ENCODE measurements around the gene TBC1D3B. TPM values are rescaled to one million over a fixed set of nuclear protein-coding genes. Genes with fewer than 3 reads are reported as not detected.
"Not testable (repeated sequence)": the region's sequence is repeated elsewhere in the genome, so short reads cannot be mapped to it uniquely, and the experiment has no call there.

TBC1D3B gene
- total and polyA plus RNA-seq, 2 donors (not counting 1 experiment from before 2014, with no cell fraction given): 0.86 to 2.3 TPM

- Histone ChIP-seq H3K4me3 (replicated peaks in 1 of 4; ENCODE audit: control extremely low read depth in 1 of 4, insufficient read depth in 1 of 4, low read depth in 3 of 4, low read length in 4 of 4) (no peak overlapping the region), H2AFZ (ENCODE audit: low read length) (no peak overlapping the region), H3K4me1 (ENCODE audit: control insufficient read depth, extremely low read depth, insufficient read depth, low read length) (no peaks in the 10 kb centered on the region), H3K4me2 (ENCODE audit: extremely low read depth, insufficient read depth, low read length) (no peak overlapping the region), H3K27ac (ENCODE audit: insufficient read depth, low read length) (no peak overlapping the region), H4K20me1 (ENCODE audit: control insufficient read depth, extremely low read depth, insufficient read depth, low read length) (no peaks in the 10 kb centered on the region), H3K27me3 (ENCODE audit: control insufficient read depth, insufficient read depth, low read length) (no peaks in the 10 kb centered on the region), H3K9me3 (ENCODE audit: control insufficient read depth, insufficient read depth, low read depth, low read length) (no peaks in the 10 kb centered on the region), H3K79me2 (ENCODE audit: control insufficient read depth, insufficient read depth, low read length) (no peaks in the 10 kb centered on the region), H3K9ac (ENCODE audit: insufficient read depth, low read length) (no peak overlapping the region), H3K36me3 (ENCODE audit: control insufficient read depth, insufficient read depth, low read length) (no peaks in the 10 kb centered on the region)
- no peak for TF ChIP-seq EZH2 (IDR thresholded peaks at IDR 0.05; ENCODE audit: low read length, missing control alignments)
- DNase-seq (ENCODE audit: low read depth in 2 of 2): no peak
These were observed 12.5 kb upstream of the TBC1D3B start for GRCh38 chr17:36188891-36189306.

- H3K79me2 ChIP-seq (ENCODE audit: control insufficient read depth, insufficient read depth, low read length); H3K9me3 ChIP-seq (ENCODE audit: control insufficient read depth, insufficient read depth, low read depth, low read length); H3K4me1 ChIP-seq (ENCODE audit: control insufficient read depth, extremely low read depth, insufficient read depth, low read length); H4K20me1 ChIP-seq (ENCODE audit: control insufficient read depth, extremely low read depth, insufficient read depth, low read length); H2AFZ ChIP-seq (ENCODE audit: low read length); H3K4me2 ChIP-seq (ENCODE audit: extremely low read depth, insufficient read depth, low read length); H3K27ac ChIP-seq (ENCODE audit: insufficient read depth, low read length); H3K4me3 ChIP-seq (replicated peaks in 1 of 4; ENCODE audit: control extremely low read depth in 1 of 4, insufficient read depth in 1 of 4, low read depth in 3 of 4, low read length in 4 of 4); DNase-seq (ENCODE audit: low read depth in 2 of 2); H3K36me3 ChIP-seq (ENCODE audit: control insufficient read depth, insufficient read depth, low read length); H3K27me3 ChIP-seq (ENCODE audit: control insufficient read depth, insufficient read depth, low read length); H3K9ac ChIP-seq (ENCODE audit: insufficient read depth, low read length): not testable (repeated sequence)
These were observed 11.7 kb upstream of the TBC1D3B start for GRCh38 chr17:36187943-36188665.

GRCh38 chr17:36186810-36187763 lies 10.7 kb upstream of the TBC1D3B start:
- H3K36me3 ChIP-seq (ENCODE audit: control insufficient read depth, insufficient read depth, low read length); H3K27ac ChIP-seq (ENCODE audit: insufficient read depth, low read length); H3K9ac ChIP-seq (ENCODE audit: insufficient read depth, low read length); H3K79me2 ChIP-seq (ENCODE audit: control insufficient read depth, insufficient read depth, low read length); H3K27me3 ChIP-seq (ENCODE audit: control insufficient read depth, insufficient read depth, low read length); H3K4me3 ChIP-seq (replicated peaks in 1 of 4; ENCODE audit: control extremely low read depth in 1 of 4, insufficient read depth in 1 of 4, low read depth in 3 of 4, low read length in 4 of 4); H2AFZ ChIP-seq (ENCODE audit: low read length); H3K4me1 ChIP-seq (ENCODE audit: control insufficient read depth, extremely low read depth, insufficient read depth, low read length); H3K9me3 ChIP-seq (ENCODE audit: control insufficient read depth, insufficient read depth, low read depth, low read length); H4K20me1 ChIP-seq (ENCODE audit: control insufficient read depth, extremely low read depth, insufficient read depth, low read length); H3K4me2 ChIP-seq (ENCODE audit: extremely low read depth, insufficient read depth, low read length); DNase-seq (ENCODE audit: low read depth in 2 of 2): not testable (repeated sequence)

- H3K27me3 ChIP-seq (ENCODE audit: control insufficient read depth, insufficient read depth, low read length): no peaks in the 10 kb centered on the region
- no peak overlapping the region for H3K27ac ChIP-seq (ENCODE audit: insufficient read depth, low read length)
- no peaks in the 10 kb centered on the region for H4K20me1 ChIP-seq (ENCODE audit: control insufficient read depth, extremely low read depth, insufficient read depth, low read length)
- no peaks in the 10 kb centered on the region for H3K9me3 ChIP-seq (ENCODE audit: control insufficient read depth, insufficient read depth, low read depth, low read length)
- H3K79me2 ChIP-seq (ENCODE audit: control insufficient read depth, insufficient read depth, low read length): no peaks in the 10 kb centered on the region
- H3K9ac ChIP-seq (ENCODE audit: insufficient read depth, low read length): no peak overlapping the region
- no peaks in the 10 kb centered on the region for H3K36me3 ChIP-seq (ENCODE audit: control insufficient read depth, insufficient read depth, low read length)
- no peak overlapping the region for H2AFZ ChIP-seq (ENCODE audit: low read length)
- TF ChIP-seq EZH2 (IDR thresholded peaks at IDR 0.05; ENCODE audit: low read length, missing control alignments) (no peak), CTCF (conservative IDR thresholded peaks at IDR 0.05 in 1 of 2, IDR thresholded peaks at IDR 0.05 in 1 of 2; ENCODE audit: low read depth in 1 of 2, low read length in 2 of 2) (no peak)
- no peak overlapping the region for H3K4me3 ChIP-seq (replicated peaks in 1 of 4; ENCODE audit: control extremely low read depth in 1 of 4, insufficient read depth in 1 of 4, low read depth in 3 of 4, low read length in 4 of 4)
- no peaks in the 10 kb centered on the region for H3K4me1 ChIP-seq (ENCODE audit: control insufficient read depth, extremely low read depth, insufficient read depth, low read length)
- no peak for DNase-seq (ENCODE audit: low read depth in 2 of 2)
- no peak overlapping the region for H3K4me2 ChIP-seq (ENCODE audit: extremely low read depth, insufficient read depth, low read length)
These were observed 9.0 kb upstream of the TBC1D3B start for GRCh38 chr17:36185416-36185815.

All from fibroblast of lung (primary cell).